ENCODE results near the gene IL1RL1. TPM values are rescaled to one million over a fixed set of nuclear protein-coding genes. Genes with fewer than 3 reads are reported as not detected.
A peak's percentile ranks its signal among the peaks of the same experiment; 100 is the strongest.

IL1RL1 gene
- total RNA-seq, 2 experiments from 2014 or later, result 0.09 to 0.20 TPM

GRCh38 chr2:102369866-102370265, 58.5 kb downstream of the IL1RL1 start:
- no peak overlapping the region for H3K4me3 Mint-ChIP-seq
- POLR2A ChIA-PET, result no interaction called here
- peaks cover 68% of the 10 kb centered on the region for H3K36me3 Mint-ChIP-seq (ENCODE audit: low read depth)
- CTCF ChIA-PET, result interaction anchor here (1.4 kb wide), 2 partner anchors 39 to 74 kb away, joined by 3 to 4 read pairs; no protein-coding TSS in a partner anchor
- H3K27ac Mint-ChIP-seq, result no peak overlapping the region
- DNase-seq (no peak), ATAC-seq (no peak)
- H3K27me3 Mint-ChIP-seq, result no peaks in the 10 kb centered on the region
- peaks cover 39% of the 10 kb centered on the region for H3K9me3 Mint-ChIP-seq
- intact Hi-C loops (cut with micrococcal nuclease), result loop anchor here (5.0 kb wide), 1 partner anchor 68 kb away; no protein-coding TSS in a partner anchor
- peaks cover 61% of the 10 kb centered on the region for H3K4me1 Mint-ChIP-seq (ENCODE audit: low read depth)
- no peak for TF ChIP-seq CTCF (IDR thresholded peaks at IDR 0.05)

GRCh38 chr2:102376052-102376591, 64.8 kb downstream of the IL1RL1 start:
- ChIA-PET CTCF (interaction anchor here (0.7 to 1.5 kb wide), 3 partner anchors 34 to 68 kb away, joined by 3 read pairs; no protein-coding TSS in a partner anchor), POLR2A (interaction anchor here (0.6 to 0.7 kb wide), 3 partner anchors 25 to 56 kb away, joined by 3 read pairs; no protein-coding TSS in a partner anchor)
- H3K9me3 Mint-ChIP-seq, result peaks cover 20% of the 10 kb centered on the region
- H3K27ac Mint-ChIP-seq, result peak overlapping the region; percentile 6
- TF ChIP-seq CTCF (IDR thresholded peaks at IDR 0.05), result no peak
- H3K4me1 Mint-ChIP-seq (ENCODE audit: low read depth), result peaks cover 24% of the 10 kb centered on the region
- peaks cover 68% of the 10 kb centered on the region for H3K36me3 Mint-ChIP-seq (ENCODE audit: low read depth)
- no peak overlapping the region for H3K4me3 Mint-ChIP-seq
- ATAC-seq, result no peak
- H3K27me3 Mint-ChIP-seq, result no peaks in the 10 kb centered on the region
- DNase-seq, result no peak
- intact Hi-C loops (cut with micrococcal nuclease), result no loop called here

GRCh38 chr2:102383722-102384121, 72.4 kb downstream of the IL1RL1 start:
- TF ChIP-seq CTCF (IDR thresholded peaks at IDR 0.05), result no peak
- ChIA-PET CTCF (interaction anchor here (1.2 kb wide), 1 partner anchor 15 kb away, joined by 3 read pairs; no protein-coding TSS in a partner anchor), POLR2A (interaction anchor here (0.6 kb wide), 1 partner anchor 241 kb away, joined by 4 read pairs; the partner anchor contains the start of gene IL1R1)
- Mint-ChIP-seq H3K9me3 (peaks cover 16% of the 10 kb centered on the region), H3K27ac (no peak overlapping the region), H3K4me1 (ENCODE audit: low read depth) (peaks cover 10% of the 10 kb centered on the region), H3K27me3 (no peaks in the 10 kb centered on the region), H3K4me3 (no peak overlapping the region), H3K36me3 (ENCODE audit: low read depth) (peaks cover 74% of the 10 kb centered on the region)
- ATAC-seq (no peak), DNase-seq (no peak)
- intact Hi-C loops (cut with micrococcal nuclease), result no loop called here

- no peak for TF ChIP-seq CTCF (IDR thresholded peaks at IDR 0.05)
- ChIA-PET CTCF (no interaction called here), POLR2A (no interaction called here)
- H3K4me1 Mint-ChIP-seq (ENCODE audit: low read depth), result peaks cover 10% of the 10 kb centered on the region
- DNase-seq, result no peak
- H3K27ac Mint-ChIP-seq, result no peak overlapping the region
- no peak overlapping the region for H3K4me3 Mint-ChIP-seq
- peaks cover 16% of the 10 kb centered on the region for H3K9me3 Mint-ChIP-seq
- peaks cover 72% of the 10 kb centered on the region for H3K36me3 Mint-ChIP-seq (ENCODE audit: low read depth)
- no peaks in the 10 kb centered on the region for H3K27me3 Mint-ChIP-seq
- no peak for ATAC-seq
- intact Hi-C loops (cut with micrococcal nuclease), result no loop called here
Observed at GRCh38 chr2:102385522-102385921, 74.2 kb downstream of the IL1RL1 start.

- ChIA-PET CTCF (no interaction called here), POLR2A (no interaction called here)
- intact Hi-C loops (cut with micrococcal nuclease), result no loop called here
- no peak for TF ChIP-seq CTCF (IDR thresholded peaks at IDR 0.05)
- Mint-ChIP-seq H3K4me1 (ENCODE audit: low read depth) (peaks cover 12% of the 10 kb centered on the region), H3K4me3 (no peak overlapping the region), H3K36me3 (ENCODE audit: low read depth) (peaks cover 72% of the 10 kb centered on the region), H3K27ac (no peak overlapping the region), H3K9me3 (peaks cover 16% of the 10 kb centered on the region), H3K27me3 (no peaks in the 10 kb centered on the region)
- no peak for DNase-seq
- no peak for ATAC-seq
Observed at GRCh38 chr2:102386004-102386403, 74.6 kb downstream of the IL1RL1 start.
